Spleen (tissue), 11 donors: Measurements from ENCODE around the gene SLC8A2. TPM values are rescaled to one million over a fixed set of nuclear protein-coding genes. Genes with fewer than 3 reads are reported as not detected.
"Not testable (repeated sequence)": the region's sequence is repeated elsewhere in the genome, so short reads cannot be mapped to it uniquely, and the experiment has no call there.

Experiments used
- DNase-seq: peaks from one replicate; pipeline ENCODE4 v3.0.0-alpha.2; 2020
- H3K27ac ChIP-seq, 8 donors: fragments of 200-600 bp; sonication (generic) in 7 of 8; 1 replicate in 4 of 8; 2 replicates in 4 of 8; pipeline versions ENCODE4 v1.5.0 to v1.8.0; 2016 to 2021; ENCODE audit warnings: inconsistent platforms in 4 of 8, mild to moderate bottlenecking in 4 of 8, moderate library complexity in 1 of 8
- H3K27me3 ChIP-seq, 7 donors: fragments of 200-600 bp; sonication (generic) in 6 of 7; replicated peaks in 1 of 7; 1 replicate in 4 of 7; 2 replicates in 3 of 7; pipeline versions ENCODE4 v1.5.0 to v1.8.0; 2016 to 2021; ENCODE audit warnings: inconsistent platforms in 3 of 7, mild to moderate bottlenecking in 1 of 7
- H3K36me3 ChIP-seq, 6 donors: fragments of 200-600 bp; sonication (generic) in 5 of 6; 1 replicate in 4 of 6; 2 replicates in 2 of 6; pipeline versions ENCODE4 v1.5.0 to v1.8.0; 2016 to 2021; ENCODE audit warnings: inconsistent platforms in 2 of 6
- H3K4me1 ChIP-seq, 6 donors: fragments of 200-600 bp; sonication (generic) in 5 of 6; 1 replicate in 3 of 6; 2 replicates in 3 of 6; pipeline versions ENCODE4 v1.5.0 to v1.8.0; 2016 to 2021; ENCODE audit warnings: inconsistent platforms in 3 of 6
- H3K4me3 ChIP-seq, 8 donors: fragments of 200-600 bp; sonication (generic) in 7 of 8; 1 replicate in 4 of 8; 2 replicates in 4 of 8; pipeline versions ENCODE4 v1.5.0 to v1.8.0; 2016 to 2021; ENCODE audit warnings: inconsistent platforms in 4 of 8, mild to moderate bottlenecking in 4 of 8, moderate library complexity in 2 of 8
- H3K9me3 ChIP-seq, 8 donors: fragments of 200-600 bp; sonication (generic) in 7 of 8; 1 replicate in 4 of 8; 2 replicates in 4 of 8; pipeline versions ENCODE4 v1.5.0 to v1.8.0; 2016 to 2021; ENCODE audit warnings: inconsistent platforms in 4 of 8
- CTCF ChIP-seq, 11 experiments: fragments of 200-600 bp in 7 of 11; fragments of 450-650 bp in 4 of 11; sonication (generic) in 4 of 11; IDR thresholded peaks in 8 of 11; conservative IDR thresholded peaks in 3 of 11; 1 replicate in 7 of 11; 2 replicates in 4 of 11; pipeline versions ENCODE4 v1.4.0 to v1.8.0; 2016 to 2021; ENCODE audit warnings: antibody characterized with exemption in 11 of 11, inconsistent platforms in 4 of 11, mild to moderate bottlenecking in 1 of 11
- POLR2A ChIP-seq, 3 donors: fragments of 450-650 bp; IDR thresholded peaks; one replicate each; pipeline ENCODE4 v1.5.1; 2017; ENCODE audit warnings: antibody characterized with exemption in 3 of 3, mild to moderate bottlenecking in 1 of 3
- POLR2AphosphoS5 ChIP-seq, 3 donors: sonication (generic); formaldehyde crosslinking; IDR thresholded peaks; one replicate each; pipeline ENCODE4 v1.5.1; 2017; ENCODE audit warnings: antibody characterized with exemption in 3 of 3
- WGBS, 5 donors: extraction: QIAGEN DNeasy Blood & Tissue Kit in 3 of 5; methylation state at CpG; one replicate each; pipeline versions ENCODE4 v1.1.5 to v1.1.7; 2013 to 2018; 5-methylcytosine and 5-hydroxymethylcytosine counted together
- intact Hi-C: fragments of 100-400 bp; cut with DNase I; formaldehyde crosslinking; loops from one replicate; pipeline ENCODE4 v1.15.0; 2023; ENCODE audit warnings: low total_unique reads
- polyA plus RNA-seq, 3 donors: library from polyadenylated mRNA; stranded (reverse); fragments of 200-250 nt; gene quantifications; one replicate each; pipeline ENCODE4 v1.2.1, GENCODE V29; 2013
- total RNA-seq, 7 donors: library from RNA; depleted of rRNA in 3 of 7; stranded (reverse); fragments of >200 nt in 3 of 7; fragmentation: NEBNext Ultra II Directional in 4 of 7; extraction: Animal tissue kit (Norgen Biotek cat#: 25700) in 4 of 7; gene quantifications; one replicate each; pipeline versions ENCODE4 v1.1.0 to v1.2.1, GENCODE V29; 2016 to 2021
- donor health status: healthy with polysubstance abuse.
- donor health status: DM: no; HTN: no; CAD: no; lungs with moderate emphysema.
- donor health status: DM: no; HTN: no; CAD: no.
- donor health status: Bipolar disorder and iron deficiency.
- donor health status: healthy.
- donor health status: DM: no; HTN: no; CAD: no.
- donor health status: DM: yes; HTN: yes; CAD: no.

Gene SLC8A2
- total and polyA plus RNA-seq, 10 donors = 0.02 to 0.19 TPM; not detected in 8

- DNase-seq = no peak
- Histone ChIP-seq H3K36me3 (peaks cover 0 to 5% (median 0%) of the 10 kb centered on the region in 6 donors), H3K27ac (no peak overlapping the region), H3K4me1 (peaks cover 0 to 38% (median 11%) of the 10 kb centered on the region in 6 donors), H3K9me3 (no peaks in the 10 kb centered on the region), H3K4me3 (no peak overlapping the region), H3K27me3 (peaks cover 4 to 89% (median 49%) of the 10 kb centered on the region in 7 donors)
- intact Hi-C loops = no loop called here
- TF ChIP-seq POLR2AphosphoS5 (IDR thresholded peaks at IDR 0.05) (no peak), CTCF (IDR thresholded peaks at IDR 0.05 in 8 of 11, conservative IDR thresholded peaks at IDR 0.05 in 3 of 11) (no peak), POLR2A (IDR thresholded peaks at IDR 0.05) (no peak)
- WGBS, 5 donors = 83 to 89% (median 87%) methylated on average over 21 of the region's 21 CpGs
Observed at GRCh38 chr19:47415953-47416642, 55.6 kb downstream of the SLC8A2 start.

- intact Hi-C loops = no loop called here
- Histone ChIP-seq H3K27ac (no peak overlapping the region), H3K4me3 (no peak overlapping the region), H3K4me1 (peaks cover 0 to 23% (median 10%) of the 10 kb centered on the region in 6 donors), H3K27me3 (peaks cover under 1 to 80% (median 35%) of the 10 kb centered on the region in 7 donors), H3K9me3 (no peaks in the 10 kb centered on the region), H3K36me3 (peaks cover 0 to 5% (median 0%) of the 10 kb centered on the region in 6 donors)
- WGBS, 5 donors = 70 to 77% (median 72%) methylated on average over 8 to 21 of the region's 21 CpGs
- no peak for TF ChIP-seq POLR2AphosphoS5 (IDR thresholded peaks at IDR 0.05)
- no peak for DNase-seq
Observed at GRCh38 chr19:47414469-47414868, 57.2 kb downstream of the SLC8A2 start.

- DNase-seq = no peak
Observed at GRCh38 chr19:47413941-47414340, 57.8 kb downstream of the SLC8A2 start.

GRCh38 chr19:47411696-47412095 lies 60.0 kb downstream of the SLC8A2 start:
- intact Hi-C loops, H3K4me3 ChIP-seq, H3K27ac ChIP-seq, H3K4me1 ChIP-seq, H3K9me3 ChIP-seq, DNase-seq, H3K36me3 ChIP-seq: not testable (repeated sequence)
- peaks cover 2 to 80% (median 19%) of the 10 kb centered on the region in 7 donors for H3K27me3 ChIP-seq
- WGBS, 5 donors = 69 to 84% (median 73%) methylated on average over 9 of the region's 9 CpGs

More at GRCh38 chr19:47413941-47414340, 57.8 kb downstream of the SLC8A2 start:
- H3K27ac ChIP-seq = no peak overlapping the region
- no peak overlapping the region for H3K4me3 ChIP-seq
- peaks cover 0 to 80% (median 30%) of the 10 kb centered on the region in 7 donors for H3K27me3 ChIP-seq
- H3K9me3 ChIP-seq = no peaks in the 10 kb centered on the region
- WGBS, 5 donors = 86 to 96% (median 94%) methylated on average over 12 to 16 of the region's 16 CpGs
- no peak for TF ChIP-seq CTCF (IDR thresholded peaks at IDR 0.05 in 8 of 11, conservative IDR thresholded peaks at IDR 0.05 in 3 of 11)
- no peak for TF ChIP-seq POLR2AphosphoS5 (IDR thresholded peaks at IDR 0.05)
- no peak for TF ChIP-seq POLR2A (IDR thresholded peaks at IDR 0.05)
- intact Hi-C loops = no loop called here
- H3K4me1 ChIP-seq = peaks cover 0 to 19% (median 10%) of the 10 kb centered on the region in 6 donors
- peaks cover 0 to 5% (median 0%) of the 10 kb centered on the region in 6 donors for H3K36me3 ChIP-seq

- peaks cover 2 to 80% (median 19%) of the 10 kb centered on the region in 7 donors for H3K27me3 ChIP-seq
- no peak overlapping the region for H3K27ac ChIP-seq
- TF ChIP-seq CTCF (IDR thresholded peaks at IDR 0.05 in 8 of 11, conservative IDR thresholded peaks at IDR 0.05 in 3 of 11) (no peak), POLR2A (IDR thresholded peaks at IDR 0.05) (no peak), POLR2AphosphoS5 (IDR thresholded peaks at IDR 0.05) (no peak)
- no peaks in the 10 kb centered on the region for H3K4me1 ChIP-seq
- H3K36me3 ChIP-seq = peaks cover 0 to 5% (median 0%) of the 10 kb centered on the region in 6 donors
- intact Hi-C loops = no loop called here
- WGBS, 5 donors = 78 to 83% (median 81%) methylated on average over 8 of the region's 8 CpGs
- DNase-seq = no peak
- no peak overlapping the region for H3K4me3 ChIP-seq
- H3K9me3 ChIP-seq = no peaks in the 10 kb centered on the region
Observed at GRCh38 chr19:47411101-47411500, 60.6 kb downstream of the SLC8A2 start.
